CD14-positive monocyte (primary cell): ENCODE results near the gene CRCP. TPM values are rescaled to one million over a fixed set of nuclear protein-coding genes. Genes with fewer than 3 reads are reported as not detected.
A peak's percentile ranks its signal among the peaks of the same experiment; 100 is the strongest.

ENCODE experiments used
- DNase-seq, 3 donors: peaks; one replicate each; pipeline ENCODE4 v3.0.0-alpha.2; 2011 to 2022
- H2AFZ ChIP-seq: 2 replicates; pipeline ENCODE4 v1.6.0; 2012; ENCODE audit warnings: mild to moderate bottlenecking, low read depth, low read length, inconsistent platforms; ENCODE audit not compliant: insufficient read depth, poor library complexity, severe bottlenecking
- H3K27ac ChIP-seq, 2 donors: 1 replicate in 1 of 2; 2 replicates in 1 of 2; pipeline ENCODE4 v1.5.1; 2012 to 2013; ENCODE audit warnings: low read length in 2 of 2, control low read depth in 1 of 2, inconsistent platforms in 1 of 2, low read depth in 1 of 2, mild to moderate bottlenecking in 1 of 2
- H3K27me3 ChIP-seq, 2 donors: one replicate each; pipeline versions ENCODE4 v1.6.0 to v1.6.1; 2011 to 2013; ENCODE audit warnings: low read length in 2 of 2; ENCODE audit not compliant: control insufficient read depth in 2 of 2, insufficient read depth in 2 of 2
- H3K36me3 ChIP-seq, 2 donors: replicated peaks in 1 of 2; 1 replicate in 1 of 2; 2 replicates in 1 of 2; pipeline versions ENCODE4 v1.5.1 to v1.6.1; 2012 to 2013; ENCODE audit warnings: low read length in 2 of 2, control low read depth in 1 of 2, inconsistent platforms in 1 of 2, mild to moderate bottlenecking in 1 of 2; ENCODE audit not compliant: insufficient read depth in 2 of 2, control insufficient read depth in 1 of 2
- H3K4me1 ChIP-seq, 2 donors: 1 replicate in 1 of 2; 2 replicates in 1 of 2; pipeline versions ENCODE4 v1.5.1 to v1.6.1; 2012 to 2013; ENCODE audit warnings: low read length in 2 of 2, control low read depth in 1 of 2, inconsistent platforms in 1 of 2, mild to moderate bottlenecking in 1 of 2, moderate library complexity in 1 of 2; ENCODE audit not compliant: insufficient read depth in 2 of 2, control insufficient read depth in 1 of 2
- H3K4me2 ChIP-seq: replicated peaks from 2 replicates; pipeline ENCODE3; 2012; ENCODE audit warnings: low read length, moderate library complexity, mild to moderate bottlenecking; ENCODE audit not compliant: poor library complexity, severe bottlenecking; ENCODE audit errors: extremely low read depth
- H3K4me3 ChIP-seq, 3 experiments: fragments of 200-600 bp in 1 of 3; sonication (generic) in 1 of 3; replicated peaks in 1 of 3; 1 replicate in 2 of 3; 2 replicates in 1 of 3; pipeline ENCODE4 v1.5.1; 2011 to 2013; ENCODE audit warnings: low read length in 3 of 3, mild to moderate bottlenecking in 3 of 3, control low read depth in 2 of 3, low read depth in 2 of 3, inconsistent platforms in 1 of 3, moderate library complexity in 1 of 3
- H3K79me2 ChIP-seq: 2 replicates; pipeline ENCODE4 v1.6.0; 2012; ENCODE audit warnings: mild to moderate bottlenecking, control low read depth, inconsistent platforms, low read length, moderate library complexity; ENCODE audit not compliant: insufficient read depth
- H3K9ac ChIP-seq: 2 replicates; pipeline ENCODE4 v1.6.0; 2017; ENCODE audit warnings: low read length, mild to moderate bottlenecking; ENCODE audit not compliant: insufficient read depth, poor library complexity, severe bottlenecking
- H3K9me3 ChIP-seq, 2 donors: replicated peaks in 1 of 2; 1 replicate in 1 of 2; 2 replicates in 1 of 2; pipeline versions ENCODE4 v1.5.1 to v1.6.1; 2012 to 2013; ENCODE audit warnings: low read length in 2 of 2, control low read depth in 1 of 2; ENCODE audit not compliant: control insufficient read depth in 1 of 2, insufficient read depth in 1 of 2
- H4K20me1 ChIP-seq: 2 replicates; pipeline ENCODE4 v1.6.0; 2012; ENCODE audit warnings: mild to moderate bottlenecking, low read length, control low read depth, moderate library complexity; ENCODE audit not compliant: insufficient read depth
- H3K27ac Mint-ChIP-seq, 7 donors: one replicate each; pipeline ENCODE4 v1.8.0; 2020; ENCODE audit warnings: mild to moderate bottlenecking in 7 of 7, mixed read lengths in 7 of 7, moderate library complexity in 6 of 7, inconsistent platforms in 2 of 7
- H3K27me3 Mint-ChIP-seq, 3 donors: one replicate each; pipeline ENCODE4 v1.8.0; 2021 to 2022; ENCODE audit warnings: low read depth in 3 of 3, mild to moderate bottlenecking in 3 of 3, mixed read lengths in 3 of 3, moderate library complexity in 3 of 3, inconsistent platforms in 1 of 3
- H3K36me3 Mint-ChIP-seq, 2 donors: one replicate each; pipeline ENCODE4 v1.8.0; 2020; ENCODE audit warnings: mixed read lengths in 2 of 2, inconsistent platforms in 1 of 2, mild to moderate bottlenecking in 1 of 2
- H3K4me1 Mint-ChIP-seq: one replicate; pipeline ENCODE4 v1.8.0; 2020; ENCODE audit warnings: mild to moderate bottlenecking, mixed read lengths
- H3K4me3 Mint-ChIP-seq, 2 donors: one replicate each; pipeline ENCODE4 v1.8.0; 2020; ENCODE audit warnings: mild to moderate bottlenecking in 2 of 2, mixed read lengths in 2 of 2, moderate library complexity in 1 of 2
- H3K9me3 Mint-ChIP-seq, 7 donors: one replicate each; pipeline ENCODE4 v1.8.0; 2020 to 2022; ENCODE audit warnings: mixed read lengths in 7 of 7, mild to moderate bottlenecking in 6 of 7, moderate library complexity in 6 of 7, inconsistent platforms in 2 of 7
- CTCF ChIP-seq: fragments of 200-600 bp; IDR thresholded peaks from one replicate; pipeline ENCODE4 v1.8.0; 2022; ENCODE audit warnings: antibody characterized with exemption, mild to moderate bottlenecking
- WGBS: methylation state at CpG from one replicate; pipeline ENCODE4 v1.1.5; 2013; ENCODE audit warnings: missing lambda C conversion rate; ENCODE audit not compliant: insufficient coverage; 5-methylcytosine and 5-hydroxymethylcytosine counted together
- intact Hi-C, 2 donors: fragments of 100-400 bp; cut with micrococcal nuclease; formaldehyde crosslinking; loops; one replicate each; pipeline versions ENCODE4 v1.15.0 to v1.15.1; 2023
- polyA minus RNA-seq: library from RNA; depleted of rRNA, polyadenylated mRNA; stranded (reverse); fragments of >200 nt; gene quantifications from 2 replicates; pipeline ENCODE4 v1.2.3, GENCODE V29; 2012
- polyA plus RNA-seq, 3 donors: library from polyadenylated mRNA; depleted of rRNA in 1 of 3; unstranded in 2 of 3; stranded (reverse) in 1 of 3; fragments of 300-500 nt in 2 of 3; fragments of >200 nt in 1 of 3; fragmentation: Illumina TruSeq in 2 of 3; gene quantifications; 1 replicate in 2 of 3; 2 replicates in 1 of 3; pipeline ENCODE4 v1.2.3, GENCODE V29; 2012 to 2021
- total RNA-seq, 12 experiments: library from RNA in 1 of 12; stranded (reverse) in 1 of 12; fragments of 120-200 nt in 1 of 12; gene quantifications; one replicate each; pipeline ENCODE4 v1.2.4 and lab custom pipeline; 2013 to 2026; ENCODE audit warnings: mixed read lengths in 6 of 12, inconsistent platforms in 1 of 12

Gene CRCP
- total RNA-seq (2013) = 24.8 TPM
- polyA plus RNA-seq (10 to 100 TPM; 14.0 to 19.9 (median 15.5) TPM), polyA minus RNA-seq (10.3 and 14.4 TPM in 2 replicates), total RNA-seq (lab: John Stamatoyannopoulos, UW) (9.6 to 39.7 (median 29.8) reads per million in 11 experiments)

GRCh38 chr7:66114743-66115649 is at the start of gene CRCP:
TSS of gene CRCP (plus strand) at chr7:66114847. CDS start at chr7:66114963, 116 bp downstream.
- TF ChIP-seq CTCF = no peak
- WGBS = under 1% methylated on average over 62 of the region's 67 CpGs
- no peaks in the 10 kb centered on the region for H3K27me3 ChIP-seq
- peaks cover 58% of the 10 kb centered on the region for H3K79me2 ChIP-seq
- peak within 1 kb of the TSS; percentile 92 to 96 for H3K27ac ChIP-seq
- peaks cover 0 to 23% of the 10 kb centered on the region in 2 donors for H3K36me3 ChIP-seq
- peaks cover 13 to 22% of the 10 kb centered on the region in 2 donors for H3K4me1 ChIP-seq
- H2AFZ ChIP-seq = peak within 1 kb of the TSS; percentile 94
- peaks cover 48% of the 10 kb centered on the region for H4K20me1 ChIP-seq
- H3K27me3 Mint-ChIP-seq = peaks cover 0 to 3% (median 2%) of the 10 kb centered on the region in 3 donors
- H3K27ac Mint-ChIP-seq = peak within 1 kb of the TSS; percentile 97 to 99 (median 98)
- H3K4me3 Mint-ChIP-seq = peak within 1 kb of the TSS; percentile 98 to 99
- H3K9ac ChIP-seq = peak within 1 kb of the TSS; percentile 94
- H3K4me2 ChIP-seq = peak within 1 kb of the TSS; percentile 74
- peaks cover 35% of the 10 kb centered on the region for H3K4me1 Mint-ChIP-seq
- intact Hi-C loops = loop anchor here (2.0 to 5.0 kb wide), 2 partner anchors 38 to 40 kb away; partner anchors contain the start of gene ASL (in 2 of the 2)
- peaks cover 0 to 3% (median 0%) of the 10 kb centered on the region in 7 donors for H3K9me3 Mint-ChIP-seq
- peaks cover 12 to 15% of the 10 kb centered on the region in 2 donors for H3K36me3 Mint-ChIP-seq
- H3K4me3 ChIP-seq = peak within 1 kb of the TSS; percentile 65 to 85 (median 80)
- H3K9me3 ChIP-seq = no peaks in the 10 kb centered on the region
- peak; percentile 59 to 72 (median 70) for DNase-seq

GRCh38 chr7:66069732-66070131 is 44.9 kb upstream of the CRCP start:
- no peak overlapping the region for H3K9ac ChIP-seq
- H3K36me3 Mint-ChIP-seq = no peaks in the 10 kb centered on the region
- peaks cover 0 to 3% (median 1%) of the 10 kb centered on the region in 7 donors for H3K9me3 Mint-ChIP-seq
- no peak overlapping the region for H2AFZ ChIP-seq
- H3K4me3 ChIP-seq = no peak overlapping the region
- no peaks in the 10 kb centered on the region for H3K4me1 Mint-ChIP-seq
- WGBS = no CpG with 5 or more reads among the region's 4 CpGs
- H3K4me2 ChIP-seq = no peak overlapping the region
- H3K4me3 Mint-ChIP-seq = no peak overlapping the region
- DNase-seq = no peak
- H3K36me3 ChIP-seq = no peaks in the 10 kb centered on the region
- H3K27me3 ChIP-seq = no peaks in the 10 kb centered on the region
- H4K20me1 ChIP-seq = no peaks in the 10 kb centered on the region
- no peaks in the 10 kb centered on the region for H3K79me2 ChIP-seq
- no peak overlapping the region for H3K27ac Mint-ChIP-seq
- H3K4me1 ChIP-seq = no peaks in the 10 kb centered on the region
- peaks cover 4 to 8% (median 7%) of the 10 kb centered on the region in 3 donors for H3K27me3 Mint-ChIP-seq
- H3K27ac ChIP-seq = no peak overlapping the region
- TF ChIP-seq CTCF = no peak
- intact Hi-C loops = loop anchor here in 1 of 2 donors (10.0 kb wide), 1 partner anchor 85 kb away; the partner anchor contains the start of gene GUSB
- no peaks in the 10 kb centered on the region for H3K9me3 ChIP-seq
